Prostate gland (tissue), 2 donors: Measurements from ENCODE around the gene WFIKKN1.

Experiments used
- POLR2AphosphoS5 ChIP-seq: sonication (generic); formaldehyde crosslinking; IDR thresholded peaks from one replicate; pipeline ENCODE4 v1.6.1; 2017; ENCODE audit warnings: antibody characterized with exemption
- TF ChIP-seq, protein P1 (sequence below), 4 experiments: fragments of 200-600 bp in 2 of 4; fragments of 450-650 bp in 2 of 4; sonication (generic) in 2 of 4; IDR thresholded peaks; 1 replicate in 3 of 4; 2 replicates in 1 of 4; pipeline ENCODE4 v1.5.1; 2016 to 2019; ENCODE audit warnings: antibody characterized with exemption in 4 of 4, mild to moderate bottlenecking in 2 of 4, moderate library complexity in 2 of 4

GRCh38 chr16:683396-684070 lies 52.7 kb downstream of the WFIKKN1 start:
- TF ChIP-seq, protein P1, sequence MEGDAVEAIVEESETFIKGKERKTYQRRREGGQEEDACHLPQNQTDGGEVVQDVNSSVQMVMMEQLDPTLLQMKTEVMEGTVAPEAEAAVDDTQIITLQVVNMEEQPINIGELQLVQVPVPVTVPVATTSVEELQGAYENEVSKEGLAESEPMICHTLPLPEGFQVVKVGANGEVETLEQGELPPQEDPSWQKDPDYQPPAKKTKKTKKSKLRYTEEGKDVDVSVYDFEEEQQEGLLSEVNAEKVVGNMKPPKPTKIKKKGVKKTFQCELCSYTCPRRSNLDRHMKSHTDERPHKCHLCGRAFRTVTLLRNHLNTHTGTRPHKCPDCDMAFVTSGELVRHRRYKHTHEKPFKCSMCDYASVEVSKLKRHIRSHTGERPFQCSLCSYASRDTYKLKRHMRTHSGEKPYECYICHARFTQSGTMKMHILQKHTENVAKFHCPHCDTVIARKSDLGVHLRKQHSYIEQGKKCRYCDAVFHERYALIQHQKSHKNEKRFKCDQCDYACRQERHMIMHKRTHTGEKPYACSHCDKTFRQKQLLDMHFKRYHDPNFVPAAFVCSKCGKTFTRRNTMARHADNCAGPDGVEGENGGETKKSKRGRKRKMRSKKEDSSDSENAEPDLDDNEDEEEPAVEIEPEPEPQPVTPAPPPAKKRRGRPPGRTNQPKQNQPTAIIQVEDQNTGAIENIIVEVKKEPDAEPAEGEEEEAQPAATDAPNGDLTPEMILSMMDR (IDR thresholded peaks at IDR 0.05): no peak
- no peak for TF ChIP-seq POLR2AphosphoS5
